HuH-7 (cell line): Measurements from ENCODE around the gene POTEH.
"Not testable (repeated sequence)": the region's sequence is repeated elsewhere in the genome, so short reads cannot be mapped to it uniquely, and the experiment has no call there.

Experiments used
- DNase-seq: peaks from one replicate; pipeline ENCODE4 v3.0.0; 2011; ENCODE audit warnings: low spot score

POTEH gene

GRCh38 chr22:15738157-15738908, 48.5 kb downstream of the POTEH start:
- not testable (repeated sequence) for DNase-seq

- DNase-seq, result not testable (repeated sequence)
Observed at GRCh38 chr22:15738909-15739391, 49.1 kb downstream of the POTEH start.

DNA sequence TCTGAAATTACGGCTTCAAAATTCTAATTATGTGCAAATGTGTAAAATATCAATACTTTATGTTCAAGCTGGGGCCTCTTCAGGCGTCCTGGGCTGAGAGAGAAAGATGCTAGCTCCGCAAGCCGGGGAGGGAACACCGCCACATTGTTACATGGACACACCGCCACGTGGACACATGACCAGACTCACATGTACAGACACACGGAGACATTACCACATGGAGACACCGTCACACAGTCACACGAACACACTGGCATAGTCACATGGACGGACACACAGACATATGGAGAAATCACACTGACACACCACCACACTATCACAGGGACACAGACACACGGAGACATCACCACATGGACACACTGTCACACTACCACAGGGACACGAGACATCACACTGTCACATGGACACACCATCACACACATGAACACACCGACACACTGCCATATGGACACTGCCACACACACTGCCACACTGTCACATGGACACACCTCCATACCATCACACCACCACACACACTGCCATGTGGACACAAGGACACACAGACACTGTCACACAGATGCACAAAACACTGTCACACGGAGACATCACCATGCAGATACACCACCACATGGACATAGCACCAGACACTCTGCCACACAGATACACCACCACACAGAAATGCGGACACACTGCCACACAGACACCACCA, 58.0 kb downstream of the POTEH start:
- not testable (repeated sequence) for DNase-seq

- not testable (repeated sequence) for DNase-seq
Observed at GRCh38 chr22:15749181-15749970, 59.5 kb downstream of the POTEH start.

GRCh38 chr22:15759443-15760097, 69.7 kb downstream of the POTEH start:
- not testable (repeated sequence) for DNase-seq

- DNase-seq, result not testable (repeated sequence)
Observed at GRCh38 chr22:15760388-15761150, 70.7 kb downstream of the POTEH start.

- DNase-seq, result not testable (repeated sequence)
Observed at GRCh38 chr22:15761151-15761777, 71.4 kb downstream of the POTEH start.

GRCh38 chr22:15763559-15763958, 73.7 kb downstream of the POTEH start:
- not testable (repeated sequence) for DNase-seq
